GM21576 (cell line): Measurements from ENCODE around the gene SMIM1.
A peak's percentile ranks its signal among the peaks of the same experiment; 100 is the strongest.

Experiments
- ATAC-seq: cut with Tn5 transposase; IDR thresholded peaks from one replicate; pipeline ENCODE4 v1.9.1; 2021; ENCODE audit warnings: mild to moderate bottlenecking, moderate library complexity; ENCODE audit not compliant: unreplicated experiment

SMIM1 gene

GRCh38 chr1:3753656-3754454 lies 18.7 kb upstream of the SMIM1 start:
- ATAC-seq = no peak

- ATAC-seq = no peak
Observed at GRCh38 chr1:3756394-3756793, 16.2 kb upstream of the SMIM1 start.

GRCh38 chr1:3759164-3759563 lies 13.4 kb upstream of the SMIM1 start:
- no peak for ATAC-seq

DNA sequence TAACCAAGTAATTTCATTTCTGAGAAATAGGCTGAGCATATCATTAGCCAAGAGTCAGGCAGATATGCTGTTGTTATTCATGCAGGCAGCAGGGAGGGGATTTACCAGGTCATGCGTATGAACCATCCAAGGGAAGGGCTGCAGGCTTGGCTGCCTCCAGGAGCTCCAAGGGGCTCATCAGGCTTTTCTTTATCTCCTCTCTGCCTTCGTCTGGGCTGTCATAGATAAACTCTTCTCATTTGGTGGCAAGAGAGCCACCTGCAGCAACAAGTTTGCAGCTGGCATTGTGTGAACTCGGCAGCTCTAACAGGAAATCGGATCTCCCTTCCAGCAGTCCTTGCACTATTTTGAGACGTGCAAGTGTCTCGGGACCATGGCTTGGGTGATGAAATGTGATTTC lies 12.8 kb upstream of the SMIM1 start:
- ATAC-seq = no peak

GRCh38 chr1:3761296-3762010 lies 11.1 kb upstream of the SMIM1 start:
- no peak for ATAC-seq

GRCh38 chr1:3762151-3762872 lies 10.2 kb upstream of the SMIM1 start:
- no peak for ATAC-seq

GRCh38 chr1:3762873-3763228 lies 9.7 kb upstream of the SMIM1 start:
- ATAC-seq = no peak

DNA sequence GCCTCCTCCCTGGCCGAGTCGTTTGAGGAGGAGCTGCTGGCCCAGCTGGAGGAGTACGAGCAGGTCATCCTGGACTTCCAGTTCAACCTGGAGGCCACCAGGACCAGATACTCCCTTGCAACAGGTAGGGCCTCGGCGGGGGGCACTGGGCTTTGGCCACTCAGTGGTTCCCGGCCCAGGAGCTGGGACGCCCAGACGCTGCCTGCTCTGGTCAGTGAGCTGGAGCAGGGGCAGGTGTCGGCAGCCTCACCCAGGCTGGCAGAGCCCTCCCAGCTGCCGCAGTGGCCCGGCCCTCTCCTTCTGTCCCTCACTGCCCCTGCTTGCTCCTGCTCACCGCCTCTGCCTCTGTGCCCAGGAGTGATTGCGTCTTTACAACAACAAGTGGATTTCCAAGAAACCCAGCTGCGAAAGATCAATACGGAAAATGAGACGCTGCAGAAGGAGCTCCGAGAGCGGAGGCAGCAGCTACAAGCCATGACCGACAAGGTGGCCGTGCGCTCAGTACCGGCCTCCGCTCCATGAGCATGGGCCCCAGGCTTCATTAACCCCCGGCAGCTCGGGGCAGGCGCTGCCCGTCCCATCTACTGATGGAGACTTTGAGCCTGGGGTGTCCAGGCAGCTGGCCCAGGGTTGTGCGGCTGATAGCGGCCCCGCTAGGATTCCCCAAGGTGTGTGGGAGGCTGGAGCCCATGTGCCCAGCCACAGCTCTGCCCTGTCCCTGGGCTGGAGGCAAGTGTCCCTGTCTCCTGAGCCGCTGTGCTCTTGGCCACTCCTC lies 9.0 kb upstream of the SMIM1 start:
- ATAC-seq = no peak

DNA sequence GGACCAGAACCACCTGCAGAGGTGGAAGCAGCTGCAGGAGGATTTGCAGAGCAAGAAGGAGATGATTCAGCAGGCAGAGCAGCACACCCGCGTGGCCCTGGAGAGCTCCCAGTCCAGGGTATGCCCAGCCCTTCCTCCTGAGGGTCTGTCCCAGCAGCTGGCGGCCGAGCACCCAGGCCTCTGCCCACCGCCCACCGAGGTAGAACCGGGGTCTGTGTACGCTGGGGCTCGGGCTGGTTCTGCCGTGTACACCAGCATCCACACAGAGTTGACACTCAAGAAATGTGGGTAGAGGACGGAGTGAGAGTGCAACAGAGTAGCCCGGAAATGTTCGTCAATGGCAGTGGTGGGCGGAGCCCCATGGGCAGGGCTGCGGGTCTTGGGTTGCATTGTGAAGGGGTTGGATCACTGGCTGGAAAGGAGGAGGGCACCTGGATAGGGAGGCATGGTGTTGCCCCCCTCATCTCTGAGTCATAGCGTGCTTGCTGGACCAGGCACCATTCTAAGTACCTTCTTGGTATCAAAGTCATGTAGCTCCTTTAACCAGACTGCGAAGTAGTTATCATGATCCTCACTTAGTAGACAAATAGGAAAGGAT lies 5.1 kb upstream of the SMIM1 start:
- no peak for ATAC-seq

DNA sequence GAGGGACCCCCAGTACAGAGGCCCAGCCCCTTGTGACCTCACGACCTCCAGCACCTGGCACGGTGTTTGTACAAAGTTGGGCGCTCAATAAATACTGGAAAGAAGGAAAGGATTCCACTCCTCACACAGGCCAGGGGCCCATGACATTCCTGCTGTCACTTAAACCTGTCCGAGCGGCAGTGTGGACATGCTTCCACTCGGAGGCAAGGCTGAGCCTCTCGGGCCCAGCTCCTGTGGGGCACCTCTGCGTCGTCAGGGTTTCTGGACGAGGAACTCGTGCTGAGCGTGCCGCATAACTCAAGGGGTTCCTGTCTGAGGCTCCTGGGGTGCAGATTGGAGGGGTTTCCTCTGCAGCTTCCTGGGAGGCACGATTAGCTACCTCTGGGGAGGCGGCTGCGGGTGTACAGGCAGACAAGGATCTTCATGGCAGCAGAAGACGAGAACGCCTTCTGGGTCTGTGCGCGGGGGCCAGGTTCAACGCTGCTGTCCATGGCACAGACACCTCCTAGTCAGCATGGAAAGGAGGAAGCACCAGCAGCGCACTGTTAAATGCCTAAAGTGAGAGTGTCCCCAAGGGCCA lies 3.6 kb upstream of the SMIM1 start:
- no peak for ATAC-seq

GRCh38 chr1:3770047-3770765 lies 2.3 kb upstream of the SMIM1 start:
- ATAC-seq = no peak

DNA sequence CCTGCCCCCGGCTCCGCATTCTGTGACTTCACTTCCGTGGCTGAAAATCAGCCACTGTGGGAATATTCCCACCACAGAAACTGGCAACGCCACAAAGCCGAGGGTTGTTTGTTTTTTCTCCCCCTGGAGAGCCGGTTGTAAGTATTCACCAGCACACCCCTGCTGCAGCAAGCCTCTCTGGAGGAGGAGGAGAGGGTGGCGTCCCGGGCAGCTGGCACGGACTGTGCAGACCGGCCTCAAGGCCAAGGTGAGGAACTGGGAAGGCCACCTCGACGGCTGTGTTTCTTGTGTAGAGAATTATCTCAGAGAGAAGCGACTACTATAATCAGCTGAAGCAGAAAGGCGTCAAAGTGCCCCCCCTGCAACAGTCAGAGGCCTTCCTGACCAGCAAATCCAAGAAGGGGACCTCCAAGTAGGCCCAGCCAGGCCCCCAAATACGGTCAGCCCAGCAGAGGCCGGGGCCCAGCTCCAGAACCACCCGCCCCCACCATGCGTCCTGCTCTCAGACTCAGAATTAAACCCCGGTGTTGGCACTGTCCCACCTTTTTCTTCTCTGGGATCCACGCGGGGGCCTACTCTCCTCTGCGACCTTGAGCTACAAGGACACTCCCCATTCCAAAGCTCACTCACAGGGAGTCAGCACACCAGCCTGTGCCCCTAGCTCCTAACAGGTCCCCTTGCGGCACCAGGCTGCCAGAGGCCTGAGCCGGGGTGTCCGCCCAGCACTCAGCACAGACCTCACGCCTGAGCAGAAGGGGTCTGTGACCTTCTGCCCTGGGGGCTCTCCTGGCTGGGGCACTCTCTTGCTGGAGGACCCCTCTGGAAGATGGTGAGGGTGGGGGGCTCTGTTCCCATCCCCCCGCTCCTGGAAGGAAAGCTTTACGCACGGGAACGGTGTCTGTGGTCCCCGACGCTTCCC lies 1.2 kb upstream of the SMIM1 start:
- ATAC-seq = no peak

DNA sequence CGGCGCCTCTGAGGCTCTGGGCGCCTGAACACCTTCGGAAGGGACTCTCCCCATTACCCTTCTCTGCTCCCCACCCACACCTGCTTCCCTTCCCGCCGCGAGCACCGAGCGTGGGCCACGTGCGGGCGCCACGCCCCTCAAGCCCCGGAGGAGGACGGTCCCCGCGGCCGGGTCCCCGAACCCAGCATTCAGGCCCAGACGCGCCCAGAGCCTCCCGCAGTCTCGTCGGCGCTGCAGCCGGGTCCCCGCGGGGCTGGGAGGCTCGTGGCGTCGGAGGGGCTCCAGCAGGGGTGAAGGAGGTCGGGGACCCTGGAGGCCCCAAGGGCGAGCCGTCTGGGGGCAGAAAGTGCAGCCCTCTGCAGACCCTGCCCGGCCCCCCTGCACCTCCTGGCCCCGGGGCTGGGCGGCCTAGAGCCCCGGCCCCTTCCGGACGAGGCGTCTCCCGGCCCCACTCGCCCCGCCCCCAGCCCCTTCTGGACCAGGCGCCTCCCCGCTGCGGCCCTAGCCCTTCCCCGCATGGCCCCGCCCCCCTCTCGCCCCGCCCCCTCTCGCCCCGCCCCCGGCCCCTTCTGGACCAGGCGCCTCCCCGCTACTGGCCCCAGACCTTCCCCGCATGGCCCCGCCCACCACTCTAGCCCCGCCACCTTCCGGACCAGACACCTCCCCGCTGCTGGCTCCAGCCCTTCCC lies 378 bp upstream of the SMIM1 start:
- ATAC-seq = peak; percentile 60

- ATAC-seq = no peak
Observed at GRCh38 chr1:3773572-3774275, 1.2 kb downstream of the SMIM1 start.

DNA sequence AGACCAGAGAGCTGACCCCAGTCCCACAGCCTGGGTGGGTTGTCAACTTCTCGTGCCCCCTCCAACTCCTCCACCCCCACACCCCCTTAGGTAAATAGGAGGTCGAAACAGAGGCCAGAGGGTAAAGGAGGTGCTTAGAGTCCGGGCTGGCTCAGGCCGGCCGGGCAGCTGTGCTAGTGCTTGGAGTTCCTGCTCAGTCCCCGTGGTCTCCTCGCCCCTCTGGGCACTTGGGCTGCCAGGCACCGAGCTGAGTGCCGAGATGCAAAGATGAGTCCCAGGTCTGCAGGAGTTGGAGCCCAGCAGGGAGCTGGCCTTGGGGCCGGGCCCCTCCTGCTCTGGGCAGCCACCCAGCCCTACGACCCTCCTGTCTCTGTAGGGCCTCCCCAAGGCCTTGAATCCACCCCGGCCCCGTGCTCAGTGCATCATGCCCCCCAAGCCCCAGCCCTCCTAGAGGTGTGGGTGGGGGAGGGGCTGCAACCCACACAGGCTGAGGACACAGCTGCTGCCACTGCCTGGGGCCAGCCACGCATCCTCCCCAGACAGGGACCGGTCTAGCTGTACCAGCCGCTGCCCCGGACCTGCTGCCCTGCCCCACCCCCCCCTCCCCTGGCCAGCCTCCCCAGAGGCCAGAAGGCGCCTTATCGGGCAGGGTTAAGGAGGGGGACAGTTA lies 1.9 kb downstream of the SMIM1 start:
- ATAC-seq = no peak

- ATAC-seq = no peak
Observed at GRCh38 chr1:3774946-3775489, 2.5 kb downstream of the SMIM1 start.
